Panc1 (cell line): Measurements from ENCODE around the gene NELL2. TPM values are rescaled to one million over a fixed set of nuclear protein-coding genes. Genes with fewer than 3 reads are reported as not detected.

Source experiments
- ATAC-seq: fragments of 200-7000 bp; cut with Tn5 transposase; 2 replicates; pipeline ENCODE4 v1.9.1; 2020; ENCODE audit warnings: mild to moderate bottlenecking, moderate library complexity
- BruUV-seq: library from RNA; stranded (reverse); fragments of 400-500 nt; replicated peaks from 2 replicates; lab custom pipeline; 2021; lab: Mats Ljungman, UMichigan
- CTCF ChIA-PET: fragments of 300-600 bp; sonication (Branson Sonifier 250); formaldehyde crosslinking; loops from one replicate; lab custom pipeline; 2022; ENCODE audit warnings: antibody characterized with exemption; lab: Charles Lee
- POLR2A ChIA-PET: fragments of 300-600 bp; sonication (Branson Sonifier 250); formaldehyde crosslinking; loops from one replicate; lab custom pipeline; 2022; ENCODE audit warnings: antibody characterized with exemption; lab: Charles Lee
- DNase-seq: peaks from one replicate; pipeline ENCODE4 v3.0.0-alpha.2; 2010; ENCODE audit warnings: low read depth, low spot score
- H3K27ac ChIP-seq: 2 replicates; pipeline ENCODE4 v1.5.1; 2011; ENCODE audit warnings: mild to moderate bottlenecking, low read length, inconsistent platforms
- H3K27me3 ChIP-seq: fragments of 200-500 bp; sonication (Bioruptor generic); 2 replicates; pipeline ENCODE4 v1.6.0; 2014; ENCODE audit warnings: low read length, inconsistent platforms; ENCODE audit not compliant: control insufficient read depth, insufficient read depth
- H3K36me3 ChIP-seq: fragments of 200-500 bp; sonication (Bioruptor generic); 2 replicates; pipeline ENCODE4 v1.5.1; 2014; ENCODE audit warnings: inconsistent platforms, mild to moderate bottlenecking, low read length, moderate library complexity; ENCODE audit not compliant: control insufficient read depth, insufficient read depth
- H3K4me1 ChIP-seq: 2 replicates; pipeline ENCODE4 v1.5.1; 2011; ENCODE audit warnings: inconsistent platforms, mild to moderate bottlenecking, low read length, moderate library complexity; ENCODE audit not compliant: control insufficient read depth, insufficient read depth
- H3K4me3 ChIP-seq, 2 experiments: 2 replicates each; pipeline ENCODE4 v1.5.1; 2011 to 2012; ENCODE audit warnings: low read depth in 2 of 2, low read length in 2 of 2, mild to moderate bottlenecking in 2 of 2, inconsistent platforms in 1 of 2, moderate library complexity in 1 of 2
- H3K9me3 ChIP-seq: fragments of 200-500 bp; sonication (Bioruptor generic); 2 replicates; pipeline ENCODE4 v1.5.1; 2014; ENCODE audit warnings: low read depth, mild to moderate bottlenecking, inconsistent platforms, low read length, moderate library complexity; ENCODE audit not compliant: control insufficient read depth, insufficient read depth
- POLR2AphosphoS5 ChIP-seq: IDR thresholded peaks from 2 replicates; pipeline ENCODE4 v1.6.1; 2012; ENCODE audit warnings: mild to moderate bottlenecking, low read depth, low read length, moderate library complexity
- SIN3A ChIP-seq: IDR thresholded peaks from 2 replicates; pipeline ENCODE4 v1.6.1; 2012; ENCODE audit warnings: low read depth, mild to moderate bottlenecking, low read length, moderate library complexity, borderline replicate concordance; ENCODE audit not compliant: insufficient read depth
- TCF7L2 ChIP-seq: IDR thresholded peaks from 2 replicates; pipeline ENCODE4 v1.6.1; 2011; ENCODE audit warnings: mild to moderate bottlenecking, low read depth, low read length, inconsistent platforms
- in situ Hi-C: cut with HindIII; loops from 2 replicates; pipeline ENCODE4 v1.10.0; 2016; ENCODE audit warnings: low sequenced_read_pairs, low pct_unique_long_range_greater_than_20kb
- intact Hi-C: fragments of 100-400 bp; cut with micrococcal nuclease; formaldehyde crosslinking; loops from one replicate; pipeline ENCODE4 v1.10.0; 2022; ENCODE audit not compliant: unreplicated experiment
- total RNA-seq: library from RNA; stranded (reverse); gene quantifications from one replicate; pipeline ENCODE4 v1.2.1, GENCODE V29; 2021; ENCODE audit not compliant: unreplicated experiment
- TF ChIP-seq, protein P1 (sequence below), 2 experiments: IDR thresholded peaks; 2 replicates each; pipeline ENCODE4 v1.6.1; 2011 to 2012; ENCODE audit warnings: low read depth in 2 of 2, control low read depth in 1 of 2, low read length in 1 of 2, mild to moderate bottlenecking in 1 of 2, moderate library complexity in 1 of 2; ENCODE audit not compliant: insufficient read depth in 1 of 2
- TF ChIP-seq, protein P2 (sequence below): fragments of 450-650 bp; IDR thresholded peaks from 2 replicates; pipeline ENCODE4 v1.5.1; 2017; ENCODE audit warnings: mild to moderate bottlenecking

The NELL2 gene
- total RNA-seq, 1 experiment from 2014 or later, result 0.28 TPM

DNA sequence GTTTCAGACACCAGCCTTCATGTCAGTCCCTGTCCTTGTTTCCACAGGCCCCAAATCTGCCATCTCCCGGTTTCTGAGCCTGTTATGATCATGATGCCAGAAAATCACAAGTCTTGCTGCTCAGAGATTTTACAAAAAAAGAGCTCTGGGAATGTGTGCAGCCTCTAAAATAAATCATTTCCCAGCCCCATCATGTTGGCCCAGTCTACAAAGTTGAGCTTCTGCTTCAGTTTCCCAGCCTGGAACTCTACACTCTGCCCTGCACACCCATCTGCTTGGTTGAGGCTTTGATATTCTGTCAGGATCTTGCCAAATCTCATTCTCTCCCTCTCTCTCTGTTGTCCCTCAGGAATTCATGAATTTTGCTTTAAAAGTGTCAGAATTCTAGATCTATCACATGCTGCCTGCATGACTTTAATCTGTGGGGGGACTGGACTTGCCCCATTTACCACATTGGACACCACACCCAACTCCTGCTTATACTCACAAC lies 45.5 kb downstream of the NELL2 start:
- CTCF ChIA-PET, result no interaction called here
- no peaks in the 10 kb centered on the region for H3K27me3 ChIP-seq
- intact Hi-C loops, result no loop called here
- DNase-seq, result no peak
- no peak overlapping the region for H3K27ac ChIP-seq
- ATAC-seq, result no peak
- H3K36me3 ChIP-seq, result no peaks in the 10 kb centered on the region
- in situ Hi-C loops, result no loop called here
- no TSS peak for BruUV-seq
- POLR2A ChIA-PET, result no interaction called here
- no peaks in the 10 kb centered on the region for H3K9me3 ChIP-seq
- TF ChIP-seq, protein P1, sequence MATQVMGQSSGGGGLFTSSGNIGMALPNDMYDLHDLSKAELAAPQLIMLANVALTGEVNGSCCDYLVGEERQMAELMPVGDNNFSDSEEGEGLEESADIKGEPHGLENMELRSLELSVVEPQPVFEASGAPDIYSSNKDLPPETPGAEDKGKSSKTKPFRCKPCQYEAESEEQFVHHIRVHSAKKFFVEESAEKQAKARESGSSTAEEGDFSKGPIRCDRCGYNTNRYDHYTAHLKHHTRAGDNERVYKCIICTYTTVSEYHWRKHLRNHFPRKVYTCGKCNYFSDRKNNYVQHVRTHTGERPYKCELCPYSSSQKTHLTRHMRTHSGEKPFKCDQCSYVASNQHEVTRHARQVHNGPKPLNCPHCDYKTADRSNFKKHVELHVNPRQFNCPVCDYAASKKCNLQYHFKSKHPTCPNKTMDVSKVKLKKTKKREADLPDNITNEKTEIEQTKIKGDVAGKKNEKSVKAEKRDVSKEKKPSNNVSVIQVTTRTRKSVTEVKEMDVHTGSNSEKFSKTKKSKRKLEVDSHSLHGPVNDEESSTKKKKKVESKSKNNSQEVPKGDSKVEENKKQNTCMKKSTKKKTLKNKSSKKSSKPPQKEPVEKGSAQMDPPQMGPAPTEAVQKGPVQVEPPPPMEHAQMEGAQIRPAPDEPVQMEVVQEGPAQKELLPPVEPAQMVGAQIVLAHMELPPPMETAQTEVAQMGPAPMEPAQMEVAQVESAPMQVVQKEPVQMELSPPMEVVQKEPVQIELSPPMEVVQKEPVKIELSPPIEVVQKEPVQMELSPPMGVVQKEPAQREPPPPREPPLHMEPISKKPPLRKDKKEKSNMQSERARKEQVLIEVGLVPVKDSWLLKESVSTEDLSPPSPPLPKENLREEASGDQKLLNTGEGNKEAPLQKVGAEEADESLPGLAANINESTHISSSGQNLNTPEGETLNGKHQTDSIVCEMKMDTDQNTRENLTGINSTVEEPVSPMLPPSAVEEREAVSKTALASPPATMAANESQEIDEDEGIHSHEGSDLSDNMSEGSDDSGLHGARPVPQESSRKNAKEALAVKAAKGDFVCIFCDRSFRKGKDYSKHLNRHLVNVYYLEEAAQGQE (IDR thresholded peaks at IDR 0.05; ENCODE audit: insufficient read depth in 1 of 2, low read depth in 2 of 2, low read length in 1 of 2), result no peak
- TF ChIP-seq, protein P2, sequence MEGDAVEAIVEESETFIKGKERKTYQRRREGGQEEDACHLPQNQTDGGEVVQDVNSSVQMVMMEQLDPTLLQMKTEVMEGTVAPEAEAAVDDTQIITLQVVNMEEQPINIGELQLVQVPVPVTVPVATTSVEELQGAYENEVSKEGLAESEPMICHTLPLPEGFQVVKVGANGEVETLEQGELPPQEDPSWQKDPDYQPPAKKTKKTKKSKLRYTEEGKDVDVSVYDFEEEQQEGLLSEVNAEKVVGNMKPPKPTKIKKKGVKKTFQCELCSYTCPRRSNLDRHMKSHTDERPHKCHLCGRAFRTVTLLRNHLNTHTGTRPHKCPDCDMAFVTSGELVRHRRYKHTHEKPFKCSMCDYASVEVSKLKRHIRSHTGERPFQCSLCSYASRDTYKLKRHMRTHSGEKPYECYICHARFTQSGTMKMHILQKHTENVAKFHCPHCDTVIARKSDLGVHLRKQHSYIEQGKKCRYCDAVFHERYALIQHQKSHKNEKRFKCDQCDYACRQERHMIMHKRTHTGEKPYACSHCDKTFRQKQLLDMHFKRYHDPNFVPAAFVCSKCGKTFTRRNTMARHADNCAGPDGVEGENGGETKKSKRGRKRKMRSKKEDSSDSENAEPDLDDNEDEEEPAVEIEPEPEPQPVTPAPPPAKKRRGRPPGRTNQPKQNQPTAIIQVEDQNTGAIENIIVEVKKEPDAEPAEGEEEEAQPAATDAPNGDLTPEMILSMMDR, result no peak
- TF ChIP-seq POLR2AphosphoS5 (no peak), TCF7L2 (no peak), SIN3A (no peak)
- no peak overlapping the region for H3K4me3 ChIP-seq
- H3K4me1 ChIP-seq, result no peaks in the 10 kb centered on the region

DNA sequence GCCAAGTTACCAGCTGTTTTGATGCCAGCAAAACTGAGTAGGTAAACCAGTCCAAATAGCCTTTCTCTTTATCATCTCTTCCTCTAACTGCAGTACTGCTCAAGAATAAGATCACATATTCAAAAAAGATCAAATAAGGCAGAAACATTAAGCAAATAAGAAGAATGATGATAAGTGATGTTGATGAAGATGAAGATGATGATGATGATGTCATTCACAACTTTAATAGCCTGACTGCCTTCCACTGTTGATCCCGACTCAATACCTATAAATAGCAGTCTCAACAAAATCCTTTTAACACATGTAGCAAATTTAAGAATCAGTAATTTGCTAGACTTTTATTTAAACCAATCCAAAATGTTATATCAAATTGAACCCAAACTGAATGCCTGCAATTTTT lies 47.1 kb downstream of the NELL2 start:
- in situ Hi-C loops (no loop called here), intact Hi-C loops (no loop called here)
- ATAC-seq (no peak), DNase-seq (no peak)
- no TSS peak for BruUV-seq
- Histone ChIP-seq H3K9me3 (no peaks in the 10 kb centered on the region), H3K27ac (no peak overlapping the region), H3K36me3 (no peaks in the 10 kb centered on the region), H3K4me1 (no peaks in the 10 kb centered on the region), H3K27me3 (no peaks in the 10 kb centered on the region), H3K4me3 (no peak overlapping the region)
- CTCF ChIA-PET, result no interaction called here
- POLR2A ChIA-PET, result no interaction called here
- TF ChIP-seq, protein P1 (IDR thresholded peaks at IDR 0.05; ENCODE audit: insufficient read depth in 1 of 2, low read depth in 2 of 2, low read length in 1 of 2), result no peak
- TF ChIP-seq POLR2AphosphoS5, result no peak
- TF ChIP-seq, protein P2, result no peak
- TF ChIP-seq SIN3A, result no peak
